GM19238 (cell line): ENCODE measurements around the gene CHRNA10.

Experiments used
- DNase-seq: peaks from one replicate; pipeline ENCODE4 v3.0.0; 2011; ENCODE audit warnings: low spot score; ENCODE audit not compliant: insufficient read length

CHRNA10 gene

GRCh38 chr11:3635641-3636375, 35.4 kb downstream of the CHRNA10 start:
- no peak for DNase-seq

- no peak for DNase-seq
Measured at GRCh38 chr11:3632070-3632660, 39.0 kb downstream of the CHRNA10 start.

DNA sequence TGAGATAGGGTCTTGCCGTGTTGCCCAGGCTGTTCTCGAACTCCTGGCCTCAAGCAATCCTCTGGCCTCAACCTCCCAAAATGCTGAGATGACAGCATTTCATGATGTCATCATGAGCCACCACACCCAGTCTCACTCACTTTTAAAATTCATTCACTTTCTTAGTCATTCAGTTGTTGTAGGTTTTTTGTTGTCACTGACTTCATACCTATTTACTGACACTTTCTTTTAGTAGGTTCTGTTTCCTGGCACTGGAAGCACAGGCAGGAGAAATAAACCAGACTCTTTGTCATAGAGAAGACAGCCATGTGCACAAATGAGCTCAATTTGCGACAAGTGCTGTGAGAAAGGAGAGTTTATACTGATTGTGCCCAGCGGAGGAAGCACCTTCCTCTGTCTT, 39.9 kb downstream of the CHRNA10 start:
- DNase-seq, result no peak

- DNase-seq, result no peak
Measured at GRCh38 chr11:3627291-3627690, 43.9 kb downstream of the CHRNA10 start.

- no peak for DNase-seq
Measured at GRCh38 chr11:3626250-3626960, 44.8 kb downstream of the CHRNA10 start.

DNA sequence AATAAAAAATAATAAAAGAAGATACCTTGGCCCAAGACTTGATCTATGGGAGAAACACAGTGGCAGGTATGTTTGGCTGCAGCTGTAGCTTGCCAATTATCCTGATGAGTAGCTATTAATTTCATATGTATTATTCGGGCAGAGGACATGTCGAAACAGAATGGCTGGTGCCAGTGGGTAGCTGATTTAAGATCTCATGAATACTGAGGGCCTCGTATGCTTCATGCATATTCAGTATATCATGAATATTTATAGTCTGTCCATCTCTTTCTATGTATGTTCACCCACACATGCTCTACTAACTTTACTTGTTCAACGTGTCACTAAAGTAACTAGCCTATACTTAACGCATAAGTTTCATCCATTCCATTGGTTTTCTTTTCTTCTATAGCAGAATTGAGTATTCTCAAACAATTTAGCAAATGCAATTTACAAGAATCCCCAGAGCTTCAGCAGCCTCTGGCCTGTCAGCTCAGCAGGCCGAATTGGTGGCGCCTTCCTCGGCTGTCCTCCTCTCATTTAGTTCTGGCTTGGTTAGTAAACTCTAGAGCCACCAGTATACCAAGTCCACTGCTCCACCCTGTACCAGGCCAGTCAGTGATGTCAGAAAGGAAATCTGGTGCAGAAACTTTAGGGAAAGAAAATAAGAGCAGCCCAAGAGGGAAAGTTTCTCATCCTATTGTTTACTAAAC, 47.3 kb downstream of the CHRNA10 start:
- DNase-seq, result no peak

DNA sequence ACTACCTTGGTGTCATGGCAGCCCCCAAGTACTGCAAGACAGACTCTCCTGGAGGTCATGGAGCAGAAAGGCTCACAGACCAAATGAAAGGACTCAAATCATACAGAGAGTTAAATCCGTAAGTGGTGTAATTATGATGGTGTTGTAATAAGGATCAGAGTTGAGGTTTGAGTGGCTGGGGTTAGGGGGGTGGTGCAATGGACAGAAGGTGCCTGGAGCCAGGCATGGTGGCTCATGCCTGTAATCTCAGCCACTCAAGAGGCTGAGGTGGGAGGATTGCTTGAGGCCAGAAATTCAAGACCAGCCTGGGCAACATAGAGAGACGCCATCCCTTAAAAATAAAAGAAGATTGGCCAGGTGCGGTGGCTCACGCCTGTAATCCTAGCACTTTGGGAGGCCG, 48.1 kb downstream of the CHRNA10 start:
- DNase-seq, result no peak

GRCh38 chr11:3622521-3622920, 48.7 kb downstream of the CHRNA10 start:
- no peak for DNase-seq

DNA sequence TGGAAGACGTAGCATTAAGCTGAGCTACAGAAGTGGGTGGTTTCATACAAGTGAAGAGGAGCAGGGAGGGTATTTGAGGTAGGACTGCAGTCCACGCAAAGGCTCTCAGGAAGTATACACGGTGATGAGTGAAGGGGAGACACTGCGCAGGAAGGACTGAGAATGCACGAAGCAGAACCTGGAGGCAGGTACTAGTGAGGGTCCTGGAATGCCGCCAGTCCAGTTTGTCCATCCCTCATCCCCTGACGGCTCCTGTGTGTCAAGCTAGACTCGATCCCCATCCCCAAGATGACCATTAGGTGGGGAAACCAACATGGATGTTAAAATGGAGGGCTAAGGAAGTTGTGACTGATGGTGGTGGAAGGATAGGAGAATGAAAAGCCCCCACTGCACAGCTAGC, 53.2 kb downstream of the CHRNA10 start:
- DNase-seq, result no peak

DNA sequence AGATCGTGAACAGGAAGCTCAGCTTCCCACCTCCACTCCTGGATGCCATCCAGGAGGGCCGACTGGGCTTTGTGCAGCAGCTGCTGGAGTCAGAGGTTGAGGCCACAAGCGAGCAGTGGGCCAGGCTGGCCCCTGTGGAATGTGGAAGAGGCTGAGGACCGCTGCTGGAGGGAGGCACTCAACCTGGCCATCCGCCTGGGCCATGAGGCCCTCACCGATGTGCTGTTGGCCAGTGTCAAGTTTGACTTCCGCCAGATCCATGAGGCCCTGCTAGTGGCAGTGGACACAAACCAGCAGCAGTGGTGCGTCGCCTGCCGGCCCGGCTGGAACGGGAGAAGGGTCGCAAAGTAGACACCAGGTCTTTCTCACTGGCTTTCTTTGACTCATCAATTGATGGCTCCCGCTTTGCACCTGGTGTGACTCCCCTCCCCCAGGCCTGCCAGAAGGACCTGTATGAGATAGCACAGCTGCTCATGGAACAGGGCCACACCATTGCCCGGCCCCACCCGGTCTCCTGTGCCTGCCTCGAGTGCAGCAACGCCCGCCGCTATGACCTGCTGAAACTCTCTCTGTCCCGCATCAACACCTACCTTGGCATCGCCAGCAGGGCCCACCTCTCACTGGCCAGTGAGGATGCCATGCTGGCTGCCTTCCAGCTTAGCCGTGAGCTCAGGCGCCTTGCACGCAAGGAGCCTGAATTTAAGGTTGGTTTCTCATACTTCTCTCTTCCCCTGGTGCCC, 54.3 kb downstream of the CHRNA10 start:
- no peak for DNase-seq

DNA sequence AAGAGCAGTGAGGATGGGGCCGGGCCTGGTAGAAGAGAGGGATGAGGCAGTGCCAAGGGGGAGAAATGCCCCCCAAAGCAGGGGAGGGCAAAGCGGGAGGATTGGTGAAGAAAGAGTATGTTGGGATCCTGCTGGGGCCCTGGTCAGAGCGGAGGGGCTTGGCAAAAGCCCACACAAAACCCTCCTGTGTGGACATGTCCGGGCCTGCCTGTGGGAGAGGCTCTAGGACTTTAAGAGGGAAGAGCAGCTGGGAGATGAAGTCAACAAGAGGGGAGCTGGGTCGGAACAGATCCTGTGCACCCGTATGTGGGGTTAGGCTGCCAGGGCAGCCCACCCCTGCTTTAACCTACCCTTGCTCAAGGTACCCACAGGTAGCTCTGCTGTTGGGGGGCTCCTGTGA, 55.2 kb downstream of the CHRNA10 start:
- DNase-seq, result no peak
